Natural killer cell (primary cell): ENCODE data around the gene CCDC28A. TPM values are rescaled to one million over a fixed set of nuclear protein-coding genes. Genes with fewer than 3 reads are reported as not detected.
"Not testable (repeated sequence)": the region's sequence is repeated elsewhere in the genome, so short reads cannot be mapped to it uniquely, and the experiment has no call there.

Experiments used
- ATAC-seq, 3 donors: fragments of 150-1000 bp in 2 of 3; fragments of 200-7000 bp in 1 of 3; cut with Tn5 transposase; 1 replicate in 1 of 3; 2 replicates in 2 of 3; pipeline ENCODE4 v1.10.0; 2021; ENCODE audit warnings: mild to moderate bottlenecking in 2 of 3, moderate library complexity in 2 of 3
- DNase-seq, 2 donors: peaks; one replicate each; pipeline versions ENCODE4 v3.0.0 to v3.0.0-alpha.2; 2013 to 2021; ENCODE audit warnings: mixed read lengths in 1 of 2
- H3K27ac ChIP-seq: one replicate; pipeline ENCODE4 v1.5.1; 2013; ENCODE audit warnings: mild to moderate bottlenecking, low read length
- H3K27me3 ChIP-seq: one replicate; pipeline ENCODE4 v1.6.1; 2013; ENCODE audit warnings: low read length; ENCODE audit not compliant: control insufficient read depth, insufficient read depth
- H3K36me3 ChIP-seq: one replicate; pipeline ENCODE4 v1.6.1; 2013; ENCODE audit warnings: low read length; ENCODE audit not compliant: control insufficient read depth, insufficient read depth
- H3K4me1 ChIP-seq: one replicate; pipeline ENCODE4 v1.6.1; 2013; ENCODE audit warnings: low read length; ENCODE audit not compliant: control insufficient read depth, insufficient read depth
- H3K4me3 ChIP-seq: one replicate; pipeline ENCODE4 v1.5.1; 2013; ENCODE audit warnings: low read length
- H3K9me3 ChIP-seq: one replicate; pipeline ENCODE4 v1.6.1; 2013; ENCODE audit warnings: low read length; ENCODE audit not compliant: control insufficient read depth, insufficient read depth
- H3K27ac Mint-ChIP-seq, 2 donors: one replicate each; pipeline ENCODE4 v1.8.0; 2022; ENCODE audit warnings: mild to moderate bottlenecking in 2 of 2, mixed read lengths in 2 of 2, moderate library complexity in 1 of 2
- H3K27me3 Mint-ChIP-seq, 2 donors: one replicate each; pipeline ENCODE4 v1.8.0; 2022; ENCODE audit warnings: low read depth in 2 of 2, mixed read lengths in 2 of 2
- H3K36me3 Mint-ChIP-seq: one replicate; pipeline ENCODE4 v1.8.0; 2022; ENCODE audit warnings: mixed read lengths
- H3K4me1 Mint-ChIP-seq, 2 donors: one replicate each; pipeline ENCODE4 v1.8.0; 2022; ENCODE audit warnings: mixed read lengths in 2 of 2
- H3K4me3 Mint-ChIP-seq: one replicate; pipeline ENCODE4 v1.8.0; 2022; ENCODE audit warnings: mild to moderate bottlenecking, moderate library complexity, mixed read lengths
- H3K9me3 Mint-ChIP-seq, 2 donors: one replicate each; pipeline ENCODE4 v1.8.0; 2022; ENCODE audit warnings: mixed read lengths in 2 of 2
- CTCF ChIP-seq: fragments of 200-600 bp; IDR thresholded peaks from one replicate; pipeline ENCODE4 v1.8.0; 2022; ENCODE audit warnings: antibody characterized with exemption
- WGBS: methylation state at CpG from one replicate; pipeline ENCODE4 v1.1.7; 2013; ENCODE audit warnings: missing lambda C conversion rate; ENCODE audit not compliant: insufficient coverage; 5-methylcytosine and 5-hydroxymethylcytosine counted together
- intact Hi-C: fragments of 100-400 bp; cut with micrococcal nuclease; formaldehyde crosslinking; loops from one replicate; pipeline ENCODE4 v1.14.2; 2022
- total RNA-seq, 4 donors: library from RNA; stranded (reverse); fragments of 120-200 nt in 1 of 4; gene quantifications; one replicate each; pipeline versions ENCODE4 v1.2.3 to v1.2.4, GENCODE V29; 2013 to 2022

Gene CCDC28A
- total RNA-seq, 3 donors from 2014 or later (not counting 1 experiment from before 2014, with no cell fraction given), result 22.2 to 25.4 (median 24.3) TPM

GRCh38 chr6:138726757-138727097 lies 46.8 kb upstream of the CCDC28A start:
- Mint-ChIP-seq H3K4me3 (no peak overlapping the region), H3K36me3 (no peaks in the 10 kb centered on the region), H3K27ac (no peak overlapping the region), H3K27me3 (peaks cover 4 to 19% of the 10 kb centered on the region in 2 donors), H3K4me1 (peaks cover 0 to 5% of the 10 kb centered on the region in 2 donors), H3K9me3 (no peaks in the 10 kb centered on the region)
- no peaks in the 10 kb centered on the region for H3K36me3 ChIP-seq
- no peak overlapping the region for H3K4me3 ChIP-seq
- WGBS, result 60% methylated on average over 1 of the region's 3 CpGs
- no peaks in the 10 kb centered on the region for H3K9me3 ChIP-seq
- no peak overlapping the region for H3K27ac ChIP-seq
- intact Hi-C loops, result no loop called here
- no peaks in the 10 kb centered on the region for H3K4me1 ChIP-seq
- H3K27me3 ChIP-seq, result no peaks in the 10 kb centered on the region
- DNase-seq (no peak), ATAC-seq (no peak)
- no peak for TF ChIP-seq CTCF

- TF ChIP-seq CTCF, result no peak
- Mint-ChIP-seq H3K27me3 (peaks cover 4 to 19% of the 10 kb centered on the region in 2 donors), H3K9me3 (no peaks in the 10 kb centered on the region), H3K36me3 (no peaks in the 10 kb centered on the region), H3K27ac (no peak overlapping the region), H3K4me1 (peaks cover 0 to 5% of the 10 kb centered on the region in 2 donors), H3K4me3 (no peak overlapping the region)
- no peak overlapping the region for H3K4me3 ChIP-seq
- ATAC-seq (no peak), DNase-seq (no peak)
- no peaks in the 10 kb centered on the region for H3K27me3 ChIP-seq
- no peaks in the 10 kb centered on the region for H3K4me1 ChIP-seq
- H3K9me3 ChIP-seq, result no peaks in the 10 kb centered on the region
- 91% methylated on average over 3 of the region's 3 CpGs for WGBS
- no peak overlapping the region for H3K27ac ChIP-seq
- no peaks in the 10 kb centered on the region for H3K36me3 ChIP-seq
- intact Hi-C loops, result no loop called here
These were observed 46.4 kb upstream of the CCDC28A start for GRCh38 chr6:138727182-138727581.

GRCh38 chr6:138728662-138729061 lies 44.9 kb upstream of the CCDC28A start:
- Mint-ChIP-seq H3K27me3 (peaks cover 4 to 17% of the 10 kb centered on the region in 2 donors), H3K4me1 (peaks cover 0 to 4% of the 10 kb centered on the region in 2 donors), H3K36me3 (no peaks in the 10 kb centered on the region), H3K4me3 (no peak overlapping the region), H3K27ac (no peak overlapping the region), H3K9me3 (no peaks in the 10 kb centered on the region)
- H3K27ac ChIP-seq, result no peak overlapping the region
- no peaks in the 10 kb centered on the region for H3K9me3 ChIP-seq
- H3K4me1 ChIP-seq, result no peaks in the 10 kb centered on the region
- DNase-seq, result no peak
- no peak overlapping the region for H3K4me3 ChIP-seq
- H3K27me3 ChIP-seq, result no peaks in the 10 kb centered on the region
- no peak for ATAC-seq
- H3K36me3 ChIP-seq, result no peaks in the 10 kb centered on the region
- intact Hi-C loops, result no loop called here
- 32% methylated on average over 2 of the region's 2 CpGs for WGBS
- TF ChIP-seq CTCF, result no peak

GRCh38 chr6:138730037-138730436 lies 43.5 kb upstream of the CCDC28A start:
- peaks cover 4 to 12% of the 10 kb centered on the region in 2 donors for H3K27me3 Mint-ChIP-seq
- WGBS, result 80% methylated on average over 4 of the region's 5 CpGs
- H3K9me3 ChIP-seq, DNase-seq, H3K4me3 Mint-ChIP-seq, H3K4me1 ChIP-seq, H3K4me1 Mint-ChIP-seq, H3K4me3 ChIP-seq, H3K36me3 ChIP-seq, H3K27me3 ChIP-seq, H3K27ac ChIP-seq, H3K27ac Mint-ChIP-seq, ATAC-seq, intact Hi-C loops, H3K36me3 Mint-ChIP-seq, H3K9me3 Mint-ChIP-seq: not testable (repeated sequence)
